Transverse colon (tissue), 4 donors: ENCODE results near the gene ATRN. TPM values are rescaled to one million over a fixed set of nuclear protein-coding genes. Genes with fewer than 3 reads are reported as not detected.

Experiments
- DNase-seq: peaks from one replicate; pipeline ENCODE4 v3.0.0-alpha.2; 2019
- H3K27ac ChIP-seq, 4 donors: fragments of 200-600 bp; sonication (generic); 2 replicates each; pipeline ENCODE4 v1.5.1; 2016 to 2018; ENCODE audit warnings: inconsistent platforms in 4 of 4
- H3K27me3 ChIP-seq: fragments of 200-600 bp; sonication (generic); 2 replicates; pipeline ENCODE4 v1.5.1; 2017; ENCODE audit warnings: inconsistent platforms
- H3K36me3 ChIP-seq, 4 donors: fragments of 200-600 bp; sonication (generic); 2 replicates each; pipeline ENCODE4 v1.5.1; 2017 to 2019; ENCODE audit warnings: inconsistent platforms in 4 of 4
- H3K4me1 ChIP-seq, 4 donors: fragments of 200-600 bp; sonication (generic); 2 replicates each; pipeline ENCODE4 v1.5.1; 2017 to 2020; ENCODE audit warnings: inconsistent platforms in 4 of 4
- H3K4me3 ChIP-seq, 4 donors: fragments of 200-600 bp; sonication (generic); 1 replicate in 1 of 4; 2 replicates in 3 of 4; pipeline versions ENCODE4 v1.5.1 to v1.6.1; 2017 to 2019; ENCODE audit warnings: inconsistent platforms in 4 of 4
- H3K9me3 ChIP-seq, 2 donors: fragments of 200-600 bp; sonication (generic); 2 replicates each; pipeline ENCODE4 v1.5.1; 2017 to 2019; ENCODE audit warnings: inconsistent platforms in 2 of 2
- CTCF ChIP-seq, 5 experiments: fragments of 200-600 bp in 3 of 5; fragments of 450-650 bp in 2 of 5; sonication (generic) in 3 of 5; IDR thresholded peaks; 1 replicate in 2 of 5; 2 replicates in 3 of 5; pipeline ENCODE4 v1.5.1; 2016 to 2017; ENCODE audit warnings: antibody characterized with exemption in 5 of 5, inconsistent platforms in 3 of 5, mild to moderate bottlenecking in 2 of 5, moderate library complexity in 1 of 5
- EP300 ChIP-seq: sonication (generic); formaldehyde crosslinking; IDR thresholded peaks from one replicate; pipeline ENCODE4 v1.6.1; 2017; ENCODE audit warnings: antibody characterized with exemption, low read depth
- POLR2A ChIP-seq: fragments of 450-650 bp; IDR thresholded peaks from one replicate; pipeline ENCODE4 v1.6.1; 2016; ENCODE audit warnings: antibody characterized with exemption, mild to moderate bottlenecking, moderate library complexity
- POLR2AphosphoS5 ChIP-seq, 3 donors: sonication (generic); formaldehyde crosslinking; IDR thresholded peaks; one replicate each; pipeline ENCODE4 v1.6.1; 2016; ENCODE audit warnings: antibody characterized with exemption in 3 of 3
- WGBS, 2 donors: methylation state at CpG; one replicate each; pipeline ENCODE4 v1.1.5; 2018; ENCODE audit warnings: low coverage in 1 of 2; 5-methylcytosine and 5-hydroxymethylcytosine counted together
- in situ Hi-C, 4 donors: fragments of 200-750 bp; cut with MboI; loops; one replicate each; pipeline versions ENCODE4 v1.15.0 to v1.15.1; 2017; ENCODE audit warnings: low sequenced_read_pairs in 3 of 4, low pct_ligation_motif_present in 1 of 4, low pct_unique_long_range_greater_than_20kb in 1 of 4
- intact Hi-C: fragments of 100-400 bp; cut with DNase I; formaldehyde crosslinking; loops from one replicate; pipeline ENCODE4 v1.15.1; 2023; ENCODE audit warnings: low total_unique reads
- total RNA-seq, 4 donors: library from RNA; depleted of rRNA; stranded (reverse); fragments of >200 nt; gene quantifications; one replicate each; pipeline ENCODE4 v1.1.0, GENCODE V29; 2016

Gene ATRN
- total RNA-seq, 4 donors from 2014 or later: 6.8 to 24.7 (median 15.9) TPM

GRCh38 chr20:3479759-3480615 lies 9.2 kb downstream of the ATRN start:
- H3K4me3 ChIP-seq: no peak overlapping the region
- intact Hi-C loops: no loop called here
- TF ChIP-seq CTCF (IDR thresholded peaks at IDR 0.05): no peak
- TF ChIP-seq POLR2A: no peak
- TF ChIP-seq POLR2AphosphoS5 (IDR thresholded peaks at IDR 0.05): no peak
- TF ChIP-seq EP300: no peak
- peaks cover 0 to 19% (median 8%) of the 10 kb centered on the region in 4 donors for H3K4me1 ChIP-seq
- no peak for DNase-seq
- H3K27me3 ChIP-seq: no peaks in the 10 kb centered on the region
- H3K36me3 ChIP-seq: no peaks in the 10 kb centered on the region
- no peaks in the 10 kb centered on the region for H3K9me3 ChIP-seq
- in situ Hi-C loops: no loop called here
- 86 to 89% methylated on average over 7 to 11 of the region's 11 CpGs for WGBS, 2 donors
- H3K27ac ChIP-seq: no peak overlapping the region

- in situ Hi-C loops: no loop called here
- H3K27me3 ChIP-seq: no peaks in the 10 kb centered on the region
- no peak overlapping the region for H3K27ac ChIP-seq
- H3K4me3 ChIP-seq: no peak overlapping the region
- WGBS, 2 donors: 82% methylated on average over 3 of the region's 3 CpGs; no CpG with 5 or more reads in 1 of the 2 donors
- no peaks in the 10 kb centered on the region for H3K36me3 ChIP-seq
- intact Hi-C loops: no loop called here
- DNase-seq: no peak
- TF ChIP-seq POLR2A (no peak), EP300 (no peak), CTCF (IDR thresholded peaks at IDR 0.05) (no peak)
- H3K9me3 ChIP-seq: peaks cover 4 to 9% of the 10 kb centered on the region in 2 donors
- peaks cover 0 to 11% (median 8%) of the 10 kb centered on the region in 4 donors for H3K4me1 ChIP-seq
These were observed 12.5 kb downstream of the ATRN start for GRCh38 chr20:3483309-3483708.

GRCh38 chr20:3483784-3484183 lies 13.0 kb downstream of the ATRN start:
- Histone ChIP-seq H3K4me3 (no peak overlapping the region), H3K9me3 (peaks cover 4 to 9% of the 10 kb centered on the region in 2 donors), H3K27ac (no peak overlapping the region), H3K36me3 (no peaks in the 10 kb centered on the region), H3K27me3 (no peaks in the 10 kb centered on the region), H3K4me1 (peaks cover 0 to 9% (median 8%) of the 10 kb centered on the region in 4 donors)
- in situ Hi-C loops (no loop called here), intact Hi-C loops (no loop called here)
- TF ChIP-seq POLR2A (no peak), POLR2AphosphoS5 (IDR thresholded peaks at IDR 0.05) (no peak), EP300 (no peak), CTCF (IDR thresholded peaks at IDR 0.05) (no peak)
- 67 to 72% methylated on average over 1 of the region's 1 CpG for WGBS, 2 donors
- DNase-seq: no peak

- no peak for DNase-seq
- Histone ChIP-seq H3K4me3 (no peak overlapping the region), H3K27ac (no peak overlapping the region), H3K36me3 (no peaks in the 10 kb centered on the region), H3K4me1 (peaks cover 0 to 9% (median 8%) of the 10 kb centered on the region in 4 donors), H3K27me3 (no peaks in the 10 kb centered on the region), H3K9me3 (peaks cover 4 to 9% of the 10 kb centered on the region in 2 donors)
- TF ChIP-seq CTCF (IDR thresholded peaks at IDR 0.05) (no peak), POLR2AphosphoS5 (IDR thresholded peaks at IDR 0.05) (no peak), EP300 (no peak), POLR2A (no peak)
- 100% methylated on average over 1 of the region's 1 CpG for WGBS, 2 donors
- intact Hi-C loops: no loop called here
- in situ Hi-C loops: no loop called here
These were observed 15.1 kb downstream of the ATRN start for GRCh38 chr20:3485913-3486312.
